ENCODE measurements around the gene DESI1.
"Not testable (repeated sequence)": the region's sequence is repeated elsewhere in the genome, so short reads cannot be mapped to it uniquely, and the experiment has no call there.

DESI1 gene

DNA sequence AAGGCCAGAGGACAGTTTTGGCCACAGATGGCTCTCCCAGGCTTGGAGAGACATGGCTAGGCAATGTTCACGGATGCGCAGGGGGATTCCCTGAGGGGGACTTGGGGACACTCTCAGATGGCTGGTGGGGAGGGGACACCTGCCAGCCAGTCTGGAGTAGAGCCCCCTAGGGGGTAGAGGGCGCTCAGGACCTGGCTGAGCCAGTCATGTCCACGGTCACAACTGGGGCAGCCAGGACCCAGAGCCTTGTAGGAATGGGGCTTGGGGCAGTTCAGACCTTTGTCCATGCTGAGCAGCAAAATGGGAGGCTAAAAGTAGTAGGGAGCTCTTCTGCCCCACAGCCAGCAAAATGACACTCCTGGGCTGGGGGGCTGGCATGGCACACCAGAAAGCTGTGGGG is 58.4 kb downstream of the DESI1 start:
- H3K4me3 ChIP-seq (ENCODE audit: low read depth, low read length): no peak overlapping the region

DNA sequence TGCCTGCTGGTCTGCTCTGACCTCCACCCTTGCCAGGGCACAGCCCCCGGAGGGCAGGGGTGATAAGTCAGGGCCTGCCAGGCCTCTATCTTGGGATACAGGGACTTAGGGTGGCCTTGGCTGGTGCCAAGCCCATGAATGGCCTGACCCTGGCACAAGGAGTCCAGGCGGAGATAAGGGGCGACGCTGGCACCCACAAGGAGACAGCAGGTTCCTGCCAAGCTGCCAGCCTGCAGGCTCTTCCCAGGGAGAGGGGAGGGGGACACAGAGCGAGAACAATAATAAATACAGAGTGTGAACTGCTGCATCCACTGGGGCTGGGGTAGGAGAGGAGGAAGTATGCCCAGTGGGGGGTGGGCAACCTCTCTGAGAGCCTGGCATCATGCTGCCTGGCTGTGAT is 59.1 kb downstream of the DESI1 start:
- H3K4me3 ChIP-seq (ENCODE audit: low read depth, low read length): no peak overlapping the region

DNA sequence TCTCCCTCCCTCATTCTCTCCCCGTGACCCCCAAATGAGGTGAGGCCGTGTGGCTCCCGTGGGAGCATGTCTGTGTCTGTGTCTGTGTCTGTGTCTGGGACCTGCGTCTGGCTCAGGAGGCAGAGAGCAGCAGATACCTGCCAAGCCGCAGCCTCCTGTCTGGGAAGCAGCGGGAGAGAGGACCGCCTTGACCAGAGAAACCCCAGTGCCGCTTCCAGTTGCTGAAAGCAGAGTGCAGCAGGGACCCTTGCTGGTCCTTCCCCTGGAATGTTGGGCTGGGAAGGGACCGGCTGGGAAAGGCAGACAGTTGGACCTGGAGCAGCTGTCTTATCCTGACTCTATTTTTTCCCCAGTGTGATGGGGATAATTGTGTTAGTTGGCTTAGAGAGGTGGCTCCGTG is 59.5 kb downstream of the DESI1 start:
- no peak overlapping the region for H3K4me3 ChIP-seq (ENCODE audit: low read depth, low read length)

DNA sequence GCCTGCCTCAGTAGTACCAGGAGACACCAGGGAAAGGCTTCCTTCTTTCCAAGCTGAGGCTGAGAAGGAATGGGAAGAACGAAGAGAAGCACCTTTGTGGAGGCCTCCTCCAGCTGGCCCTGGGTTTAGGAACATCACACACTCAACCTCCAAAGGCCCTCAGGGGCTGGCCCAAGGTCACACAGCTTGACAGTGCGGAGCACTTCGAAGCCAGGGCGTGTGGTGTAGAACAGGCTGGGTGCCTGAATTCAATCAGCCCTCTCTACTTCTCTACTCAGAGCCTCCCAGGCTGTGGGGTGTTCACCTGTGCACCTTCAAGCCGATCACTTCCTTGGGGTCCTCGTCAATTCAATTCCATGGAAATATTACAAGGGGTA is 60.8 kb downstream of the DESI1 start:
- no peak overlapping the region for H3K4me3 ChIP-seq (ENCODE audit: low read depth, low read length)

DNA sequence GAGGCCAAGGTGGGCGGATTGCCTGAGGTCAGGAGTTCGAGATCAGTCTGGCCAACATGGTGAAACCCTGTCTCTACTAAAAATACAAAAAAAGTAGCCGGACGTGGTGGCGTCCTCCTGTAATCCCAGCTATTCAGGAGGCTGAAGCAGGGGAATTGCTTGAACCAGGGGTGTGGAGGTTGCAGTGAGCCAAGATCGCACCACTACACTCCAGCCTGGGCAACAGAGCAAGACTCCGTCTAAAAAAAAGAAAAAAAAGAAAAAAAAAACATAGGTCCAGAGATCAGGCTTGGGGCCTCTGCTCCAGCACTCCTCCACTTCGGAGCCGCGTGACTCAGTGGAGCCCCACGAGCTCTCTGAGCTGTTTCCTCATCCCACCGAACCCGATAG is 62.6 kb downstream of the DESI1 start:
- H3K4me3 ChIP-seq (ENCODE audit: low read depth, low read length): not testable (repeated sequence)

DNA sequence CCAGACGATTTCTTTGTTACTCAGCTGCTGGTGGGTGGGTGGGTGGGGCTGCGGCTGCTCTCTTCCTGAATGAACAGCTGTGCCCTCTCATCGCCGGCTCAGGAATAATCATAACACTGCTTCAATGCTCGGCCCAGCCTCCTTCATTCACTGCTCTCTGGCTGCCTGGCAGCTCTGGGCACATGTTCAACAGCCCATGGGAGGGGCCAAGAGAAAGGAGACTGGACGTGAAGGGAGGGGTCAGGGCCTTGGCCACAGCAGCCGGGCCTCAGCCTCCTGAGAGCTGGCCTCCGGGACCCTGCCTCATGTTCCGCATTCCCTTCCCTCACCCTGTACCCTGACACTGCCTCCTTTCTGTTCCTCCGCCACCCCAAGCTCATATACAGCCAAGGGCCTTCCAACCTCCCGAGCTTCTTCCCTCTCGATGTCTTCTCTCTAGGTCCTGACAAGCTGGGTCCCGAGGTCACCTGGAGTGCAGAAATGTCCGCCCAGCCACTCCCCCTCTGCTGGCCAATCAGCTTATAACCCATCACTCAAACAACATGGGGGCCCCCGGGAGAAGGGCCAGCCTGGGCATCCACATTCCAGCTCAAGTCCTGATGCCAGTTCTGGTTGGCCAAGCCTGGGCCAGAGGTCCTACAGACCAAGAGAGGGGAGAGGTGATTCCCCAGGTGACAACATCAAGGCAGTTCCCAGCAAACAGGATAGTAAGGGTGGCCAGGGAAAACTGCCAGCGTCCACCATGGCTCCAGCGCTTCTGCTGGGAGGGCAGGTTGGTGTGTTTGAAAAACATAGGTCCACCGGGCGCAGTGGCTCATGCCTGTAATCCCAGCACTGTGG is 63.2 kb downstream of the DESI1 start:
- H3K4me3 ChIP-seq (ENCODE audit: low read depth, low read length): no peak overlapping the region

DNA sequence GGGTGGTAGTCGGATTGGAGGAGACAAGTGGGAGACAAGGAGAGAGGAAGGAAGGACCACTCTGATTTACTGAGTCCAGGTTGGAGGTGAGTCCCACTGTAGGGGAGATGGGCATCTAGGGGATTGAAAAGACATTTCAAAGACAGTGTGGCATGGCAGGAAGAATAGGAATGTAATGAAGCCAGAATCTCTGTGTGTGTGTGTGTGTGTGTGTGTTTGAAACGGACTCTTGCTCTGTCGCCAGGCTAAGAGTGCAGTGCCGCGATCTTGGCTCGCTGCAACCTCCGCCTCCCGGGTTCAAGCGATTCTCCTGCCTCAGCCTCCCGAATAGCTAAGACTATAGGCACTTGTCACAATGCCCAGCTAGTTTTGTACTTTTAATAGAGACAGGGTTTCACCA is 64.3 kb downstream of the DESI1 start:
- no peak overlapping the region for H3K4me3 ChIP-seq (ENCODE audit: low read depth, low read length)

DNA sequence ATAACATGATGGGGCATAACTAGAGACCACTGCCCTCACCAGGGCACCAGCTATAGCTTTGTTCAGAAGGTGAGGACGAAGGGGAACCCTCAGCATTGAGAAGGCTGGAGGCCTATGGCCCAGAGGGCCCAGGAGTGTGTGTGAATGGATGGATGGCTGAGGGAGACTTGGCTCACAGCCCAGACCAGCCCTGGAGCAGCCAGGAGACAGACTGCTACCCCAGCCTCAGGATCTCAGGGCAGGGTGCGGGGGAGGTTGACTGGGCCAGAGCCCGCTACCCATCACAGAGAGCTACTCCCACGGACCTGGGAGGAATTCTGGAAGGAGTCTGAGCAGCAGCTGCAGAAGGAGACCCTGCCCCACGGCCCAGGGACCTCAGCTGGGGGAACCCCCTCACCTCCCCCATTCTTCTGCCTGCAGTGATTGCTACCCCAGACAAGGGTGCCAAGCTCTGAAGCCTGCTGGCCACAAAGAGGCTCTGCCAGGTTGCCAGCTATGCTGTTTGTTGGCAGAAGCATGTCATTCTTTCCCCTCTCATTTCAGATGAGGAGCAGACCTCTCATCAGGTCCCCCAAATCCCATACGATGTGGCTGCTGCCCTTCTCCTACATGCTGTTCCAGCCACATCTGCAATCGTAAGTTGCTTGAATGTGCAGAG is 65.4 kb downstream of the DESI1 start:
- no peak overlapping the region for H3K4me3 ChIP-seq (ENCODE audit: low read depth, low read length)

DNA sequence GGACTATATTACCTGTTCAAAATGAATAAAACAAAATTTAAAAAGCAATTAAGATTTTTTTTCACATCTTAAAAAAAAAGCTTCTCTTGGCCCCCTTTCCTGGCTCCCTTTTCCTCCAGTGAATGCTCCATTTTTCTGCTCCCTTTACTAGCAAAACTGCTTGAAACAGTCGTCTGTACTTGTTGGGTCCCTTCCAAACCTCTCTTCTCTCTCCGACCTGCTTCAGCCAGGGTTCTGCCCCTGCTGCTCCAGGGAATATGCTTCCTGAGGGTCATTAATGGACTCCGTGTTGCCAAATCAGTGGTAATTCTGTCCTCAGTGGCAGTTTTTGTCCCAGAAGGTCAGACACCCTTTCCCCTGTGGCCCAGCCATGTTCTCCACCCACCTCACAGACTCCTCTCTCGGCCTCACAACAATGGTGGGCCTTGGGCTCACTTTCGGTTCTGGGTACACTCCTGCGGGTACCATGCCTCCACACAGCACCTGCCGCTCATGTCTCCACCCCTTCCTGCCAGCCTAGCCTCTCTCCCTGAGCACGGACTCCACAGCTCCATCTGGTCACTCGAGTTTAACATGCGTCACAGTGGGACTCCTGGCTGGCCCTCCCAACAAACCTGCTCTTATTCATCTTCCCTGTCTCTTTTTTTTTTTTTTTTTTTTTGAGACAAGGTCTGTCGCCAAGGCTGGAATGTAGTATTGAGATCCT is 68.8 kb downstream of the DESI1 start:
- H3K4me3 ChIP-seq (ENCODE audit: low read depth, low read length): no peak overlapping the region

DNA sequence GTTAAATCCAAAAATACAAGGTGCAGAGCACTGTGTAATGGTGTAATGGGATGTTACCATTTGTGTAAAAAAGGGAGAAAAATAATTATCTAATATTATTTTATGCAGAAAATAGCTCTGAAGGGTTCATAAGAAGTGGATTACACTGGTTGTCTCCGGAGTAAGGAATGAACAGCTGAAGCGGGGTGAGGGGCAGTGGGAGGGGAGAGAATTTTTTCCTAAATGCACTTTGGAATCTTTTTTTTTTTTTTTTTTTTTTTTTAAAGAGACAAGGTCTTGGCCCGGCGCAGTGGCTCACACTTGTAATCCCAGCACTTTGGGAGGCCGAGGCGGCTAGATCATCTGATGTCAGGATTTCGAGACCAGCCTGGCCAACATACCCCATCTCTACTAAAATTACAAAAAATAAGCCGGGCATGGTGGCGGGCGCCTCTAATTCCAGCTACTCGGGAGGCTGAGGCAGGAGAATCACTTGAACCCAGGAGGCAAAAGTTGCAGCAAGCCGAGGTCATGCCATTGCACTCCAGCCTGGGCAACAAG is 69.8 kb downstream of the DESI1 start:
- no peak overlapping the region for H3K4me3 ChIP-seq (ENCODE audit: low read depth, low read length)

DNA sequence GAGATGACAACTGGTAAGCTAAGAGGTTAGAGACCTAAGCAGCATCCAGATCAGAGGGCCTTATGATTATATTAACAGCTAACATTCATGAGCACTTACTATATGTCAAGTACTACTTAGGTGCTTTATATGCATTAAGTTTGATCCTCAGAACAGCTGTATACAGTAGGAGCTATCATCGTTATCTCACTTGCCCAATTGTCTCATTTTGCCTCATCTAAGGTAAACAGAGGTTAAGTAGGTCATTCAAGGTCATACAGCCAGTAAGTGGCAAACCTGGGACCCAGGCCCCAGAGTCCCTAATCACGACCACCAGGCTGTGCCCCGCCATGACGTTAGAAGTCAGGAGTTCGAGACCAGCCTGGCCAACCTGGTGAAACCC is 72.0 kb downstream of the DESI1 start:
- H3K4me3 ChIP-seq (ENCODE audit: low read depth, low read length): no peak overlapping the region

Measured in iPS-11a (cell line).